ENCODE data around the gene CCNY. TPM values are rescaled to one million over a fixed set of nuclear protein-coding genes. Genes with fewer than 3 reads are reported as not detected.

Gene CCNY
- total and polyA plus RNA-seq, 8 donors, result 60.9 to 87.6 (median 81.7) TPM

DNA sequence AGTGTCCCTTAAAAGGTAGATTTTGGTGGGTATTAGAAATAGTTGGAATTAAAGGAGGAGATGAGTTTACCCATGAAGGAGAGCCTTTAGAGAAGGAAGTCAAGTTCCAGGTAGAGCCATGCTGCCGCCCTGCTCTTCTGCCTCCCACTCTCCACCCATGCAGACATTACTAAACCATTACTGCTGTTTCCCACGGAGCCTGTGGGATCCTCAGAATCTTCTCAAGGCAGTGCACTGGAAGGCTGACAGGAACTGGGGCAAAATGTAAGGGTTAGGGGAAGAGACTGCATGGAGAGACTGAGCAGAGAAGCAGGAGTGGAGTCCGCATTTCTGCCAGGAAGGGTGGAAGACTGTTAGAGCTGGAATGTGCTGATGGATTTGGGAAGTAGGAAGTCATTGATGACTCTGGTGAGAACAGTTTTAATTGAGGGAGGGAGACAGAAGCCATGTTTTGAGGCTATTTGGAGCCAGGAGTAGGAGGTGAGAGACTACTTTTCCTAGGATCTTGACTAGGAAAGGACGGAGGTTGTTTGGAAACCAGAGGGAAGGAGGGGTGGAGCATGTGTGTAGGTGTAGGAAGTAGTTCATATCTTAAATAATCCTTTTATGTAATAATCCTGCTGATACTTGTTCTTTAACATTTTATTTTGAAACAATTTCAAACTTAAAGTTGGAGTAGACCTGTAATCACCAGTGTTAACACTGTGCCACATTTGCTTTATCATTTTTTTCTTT is 109.0 kb downstream of the CCNY start:
- Histone ChIP-seq H3K36me3 (no peaks in the 10 kb centered on the region), H3K4me1 (peaks cover 35 to 45% of the 10 kb centered on the region in 2 donors), H3K4me3 (no peak overlapping the region), H3K9me3 (peaks cover 4 to 32% of the 10 kb centered on the region in 2 donors), H3K27ac (peak overlapping the region; percentile 15 to 41), H3K27me3 (no peaks in the 10 kb centered on the region)
- DNase-seq, result no peak
- no peak for ATAC-seq
- intact Hi-C loops (cut with DNase I), result no loop called here
- TF ChIP-seq, protein P1, sequence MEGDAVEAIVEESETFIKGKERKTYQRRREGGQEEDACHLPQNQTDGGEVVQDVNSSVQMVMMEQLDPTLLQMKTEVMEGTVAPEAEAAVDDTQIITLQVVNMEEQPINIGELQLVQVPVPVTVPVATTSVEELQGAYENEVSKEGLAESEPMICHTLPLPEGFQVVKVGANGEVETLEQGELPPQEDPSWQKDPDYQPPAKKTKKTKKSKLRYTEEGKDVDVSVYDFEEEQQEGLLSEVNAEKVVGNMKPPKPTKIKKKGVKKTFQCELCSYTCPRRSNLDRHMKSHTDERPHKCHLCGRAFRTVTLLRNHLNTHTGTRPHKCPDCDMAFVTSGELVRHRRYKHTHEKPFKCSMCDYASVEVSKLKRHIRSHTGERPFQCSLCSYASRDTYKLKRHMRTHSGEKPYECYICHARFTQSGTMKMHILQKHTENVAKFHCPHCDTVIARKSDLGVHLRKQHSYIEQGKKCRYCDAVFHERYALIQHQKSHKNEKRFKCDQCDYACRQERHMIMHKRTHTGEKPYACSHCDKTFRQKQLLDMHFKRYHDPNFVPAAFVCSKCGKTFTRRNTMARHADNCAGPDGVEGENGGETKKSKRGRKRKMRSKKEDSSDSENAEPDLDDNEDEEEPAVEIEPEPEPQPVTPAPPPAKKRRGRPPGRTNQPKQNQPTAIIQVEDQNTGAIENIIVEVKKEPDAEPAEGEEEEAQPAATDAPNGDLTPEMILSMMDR (IDR thresholded peaks at IDR 0.05), result no peak

DNA sequence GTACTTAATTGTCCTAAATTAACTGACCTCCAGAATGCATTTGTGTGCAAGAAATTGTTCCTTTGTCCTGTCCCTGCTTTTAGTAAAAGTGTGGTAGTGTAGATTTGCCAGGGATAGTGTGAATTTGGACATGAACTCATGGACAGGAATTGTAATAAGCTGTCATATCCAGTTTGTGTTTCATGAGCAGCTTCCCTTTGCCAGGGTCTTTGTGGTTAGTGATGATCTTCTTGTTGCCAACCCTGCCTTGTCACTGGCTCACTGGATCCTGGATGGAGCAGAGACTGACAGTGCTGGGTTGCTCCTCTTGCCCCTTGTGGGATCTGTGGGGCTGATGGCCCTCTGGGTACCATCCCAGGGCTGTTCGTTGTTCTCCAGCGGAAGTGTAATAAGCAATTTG is 110.1 kb downstream of the CCNY start:
- no peaks in the 10 kb centered on the region for H3K27me3 ChIP-seq
- no peak overlapping the region for H3K4me3 ChIP-seq
- ATAC-seq, result no peak
- TF ChIP-seq, protein P1 (IDR thresholded peaks at IDR 0.05), result no peak
- no peaks in the 10 kb centered on the region for H3K36me3 ChIP-seq
- H3K4me1 ChIP-seq, result peaks cover 35 to 56% of the 10 kb centered on the region in 2 donors
- no peak for DNase-seq
- intact Hi-C loops (cut with DNase I), result no loop called here
- peaks cover 4 to 32% of the 10 kb centered on the region in 2 donors for H3K9me3 ChIP-seq
- H3K27ac ChIP-seq, result peak overlapping the region; percentile 15 to 41

DNA sequence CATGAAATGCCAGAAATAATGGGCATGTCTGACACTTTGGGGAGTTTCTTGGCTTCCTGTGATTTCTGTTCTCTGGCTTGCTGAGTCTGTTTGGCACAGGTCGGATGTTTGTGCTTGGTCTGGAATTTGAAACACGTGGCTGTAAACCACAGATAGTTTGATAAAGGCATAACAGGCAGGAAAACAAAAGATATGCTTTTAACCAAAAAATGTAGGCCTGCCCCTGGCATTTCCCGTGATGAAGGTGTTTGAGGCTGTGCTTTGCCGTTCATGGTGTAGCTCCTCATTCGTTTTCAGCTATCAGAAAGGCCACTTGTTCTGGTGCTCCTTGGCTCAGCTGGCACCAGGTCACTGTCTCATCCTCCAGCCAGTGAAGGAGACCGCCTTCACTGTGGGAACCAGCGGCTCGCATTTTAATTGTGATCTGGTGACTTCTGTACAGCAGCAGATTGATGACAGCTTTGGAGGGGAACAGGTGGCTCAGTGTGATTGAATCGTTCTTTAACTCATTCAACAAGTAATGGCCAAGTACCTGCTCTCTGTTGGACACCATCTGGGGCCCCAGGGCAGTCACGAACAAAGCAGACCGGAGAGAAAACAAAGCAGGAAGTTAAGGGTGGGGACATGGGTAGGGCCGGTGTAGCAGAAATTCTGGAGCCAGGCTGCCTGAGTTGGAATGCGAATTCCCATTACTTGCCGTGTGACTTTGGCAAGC is 111.5 kb downstream of the CCNY start:
- TF ChIP-seq, protein P1 (IDR thresholded peaks at IDR 0.05), result no peak
- Histone ChIP-seq H3K36me3 (no peaks in the 10 kb centered on the region), H3K9me3 (peaks cover 4 to 28% of the 10 kb centered on the region in 2 donors), H3K4me1 (peaks cover 35 to 70% of the 10 kb centered on the region in 2 donors), H3K4me3 (no peak overlapping the region), H3K27me3 (no peaks in the 10 kb centered on the region), H3K27ac (peak overlapping the region; percentile 72 to 90)
- ATAC-seq (peak; percentile 62), DNase-seq (peak in 2 of 4 donors; percentile 28 to 41)
- intact Hi-C loops (cut with DNase I), result no loop called here

DNA sequence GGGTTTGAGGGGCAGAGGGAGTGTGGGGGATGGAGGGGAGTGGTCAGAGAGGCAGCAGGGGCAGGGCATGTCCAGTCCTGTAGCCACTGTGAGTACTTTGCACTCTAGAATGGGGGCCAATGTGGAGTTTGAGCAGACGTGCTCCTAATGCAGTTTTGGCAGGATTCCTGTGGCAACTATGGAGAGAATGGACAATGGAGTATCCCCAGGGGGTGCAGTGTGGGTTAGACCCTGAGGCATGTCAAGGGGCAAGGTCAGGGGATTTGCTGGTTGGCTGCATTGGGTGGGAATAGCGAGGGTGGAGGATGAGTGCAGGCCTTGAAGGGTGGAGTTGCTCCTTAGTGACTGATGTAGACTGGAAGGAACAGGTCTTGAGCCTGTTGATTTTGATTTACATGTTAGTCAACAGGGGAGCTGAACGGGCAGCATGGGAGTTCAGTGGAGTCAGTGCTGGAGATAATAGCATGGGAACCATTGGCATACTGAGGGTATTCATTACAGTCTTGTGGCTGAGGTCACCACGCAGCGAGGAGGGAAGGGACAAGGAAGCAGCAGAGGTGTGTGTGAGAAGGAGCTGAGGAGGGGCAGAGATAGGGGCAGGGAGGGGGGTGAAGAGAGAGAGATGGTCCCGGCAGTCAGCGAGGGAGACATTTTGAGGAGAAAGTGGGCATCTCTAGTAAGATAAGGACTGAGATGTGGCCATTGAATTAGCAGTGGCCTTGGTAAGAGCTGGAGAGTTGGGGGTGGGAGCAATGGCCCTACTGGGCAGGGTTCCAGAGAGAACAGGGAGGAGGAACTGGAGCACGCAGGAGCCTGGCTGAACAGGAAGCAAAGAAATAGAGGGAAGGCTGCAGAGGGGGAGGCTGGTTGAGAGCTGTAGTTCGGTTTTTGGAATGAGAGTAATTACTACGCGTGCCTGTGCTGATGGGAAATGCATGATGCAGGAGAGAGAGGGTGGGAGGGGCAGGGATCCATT is 112.7 kb downstream of the CCNY start:
- Histone ChIP-seq H3K4me1 (peaks cover 36 to 82% of the 10 kb centered on the region in 2 donors), H3K27me3 (no peaks in the 10 kb centered on the region), H3K4me3 (no peak overlapping the region), H3K36me3 (no peaks in the 10 kb centered on the region), H3K9me3 (peaks cover under 1 to 17% of the 10 kb centered on the region in 2 donors), H3K27ac (peak overlapping the region in 1 of 2 donors; percentile 90)
- ATAC-seq (peak; percentile 36), DNase-seq (peak in 2 of 4 donors; percentile 44 to 64)
- intact Hi-C loops (cut with DNase I), result no loop called here
- TF ChIP-seq, protein P1 (IDR thresholded peaks at IDR 0.05), result no peak
